IgD-negative memory B cell (primary cell): Measurements from ENCODE around the gene DMPK. TPM values are rescaled to one million over a fixed set of nuclear protein-coding genes. Genes with fewer than 3 reads are reported as not detected.
"Not testable (repeated sequence)": the region's sequence is repeated elsewhere in the genome, so short reads cannot be mapped to it uniquely, and the experiment has no call there.

Source experiments
- H3K27ac Mint-ChIP-seq, 3 donors: one replicate each; pipeline ENCODE4 v1.8.0; 2020 to 2022; ENCODE audit warnings: mild to moderate bottlenecking in 3 of 3, mixed read lengths in 3 of 3, moderate library complexity in 1 of 3
- H3K27me3 Mint-ChIP-seq: one replicate; pipeline ENCODE4 v1.8.0; 2021; ENCODE audit warnings: mixed read lengths
- H3K36me3 Mint-ChIP-seq: one replicate; pipeline ENCODE4 v1.8.0; 2020; ENCODE audit warnings: mild to moderate bottlenecking, mixed read lengths
- H3K4me1 Mint-ChIP-seq, 3 donors: one replicate each; pipeline ENCODE4 v1.8.0; 2020 to 2022; ENCODE audit warnings: mixed read lengths in 3 of 3, mild to moderate bottlenecking in 1 of 3
- H3K4me3 Mint-ChIP-seq, 4 donors: one replicate each; pipeline ENCODE4 v1.8.0; 2020 to 2022; ENCODE audit warnings: mild to moderate bottlenecking in 4 of 4, mixed read lengths in 4 of 4, moderate library complexity in 3 of 4
- H3K9me3 Mint-ChIP-seq, 3 donors: one replicate each; pipeline ENCODE4 v1.8.0; 2020 to 2021; ENCODE audit warnings: mixed read lengths in 3 of 3, mild to moderate bottlenecking in 1 of 3
- polyA plus RNA-seq: library from polyadenylated mRNA; unstranded; fragments of 300-500 nt; fragmentation: Illumina TruSeq; gene quantifications from one replicate; pipeline ENCODE4 v1.2.3, GENCODE V29; 2021

DMPK gene
- polyA plus RNA-seq, 1 donor from 2014 or later = 1.6 TPM

- peak within 1 kb of the TSS; percentile 46 to 97 (median 87) for H3K27ac Mint-ChIP-seq
- no peaks in the 10 kb centered on the region for H3K9me3 Mint-ChIP-seq
- H3K36me3 Mint-ChIP-seq = peaks cover 3% of the 10 kb centered on the region
- H3K27me3 Mint-ChIP-seq = no peaks in the 10 kb centered on the region
- peaks cover 15 to 28% (median 22%) of the 10 kb centered on the region in 3 donors for H3K4me1 Mint-ChIP-seq
- peak within 1 kb of the TSS; percentile 84 to 98 (median 94) for H3K4me3 Mint-ChIP-seq
Observed at GRCh38 chr19:45730368-45731288, 51.7 kb downstream of the DMPK start, which contains the start of gene FBXO46. TSS of gene FBXO46 (minus strand) at chr19:45730896. CDS start at chr19:45713495, 17,401 bp downstream.

DNA sequence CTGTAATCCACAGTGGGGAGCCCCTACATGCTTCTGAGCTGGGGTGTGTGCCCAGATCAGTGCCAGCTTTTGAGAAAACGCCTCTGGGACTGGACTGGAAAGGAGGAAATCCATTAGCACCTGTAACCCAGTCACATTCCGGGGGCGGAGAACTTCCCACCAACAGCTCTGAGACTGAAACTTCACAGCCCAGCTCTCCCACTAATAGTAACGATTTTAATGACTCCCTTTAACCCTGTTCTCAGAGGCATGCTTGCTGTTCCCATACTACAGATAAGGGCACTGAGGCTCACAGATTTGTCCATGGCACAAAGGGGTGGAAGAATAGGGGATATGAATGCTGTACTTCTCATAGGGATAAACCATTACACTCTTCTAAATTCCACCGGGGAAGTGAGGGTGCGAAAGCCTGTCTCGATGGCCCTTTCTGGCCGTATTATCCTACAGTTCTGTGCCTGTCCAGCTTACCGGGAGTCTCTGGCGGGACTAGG is 52.4 kb downstream of the DMPK start:
- Mint-ChIP-seq H3K4me3 (peak overlapping the region; percentile 84 to 98 (median 94)), H3K4me1 (peaks cover 15 to 28% (median 22%) of the 10 kb centered on the region in 3 donors)

DNA sequence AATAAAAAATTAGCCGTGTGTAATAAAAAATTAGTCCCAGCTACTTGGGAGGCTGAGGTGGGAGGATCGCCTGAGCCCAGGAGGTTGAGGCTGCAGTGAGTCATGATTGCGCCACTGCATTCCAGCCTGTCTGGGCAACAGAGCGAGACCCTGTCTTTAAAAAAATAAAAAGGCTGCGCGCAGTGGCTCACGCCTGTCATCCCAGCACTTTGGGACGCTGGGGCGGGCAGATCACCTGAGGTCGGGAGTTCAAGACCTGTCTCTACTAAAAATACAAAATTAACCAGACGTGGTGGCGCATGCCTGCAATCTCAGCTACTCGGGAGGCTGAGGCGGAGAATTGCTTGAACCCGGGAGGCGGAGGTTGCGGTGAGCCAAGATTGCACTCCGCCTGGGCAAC is 53.6 kb downstream of the DMPK start:
- not testable (repeated sequence) for H3K9me3 Mint-ChIP-seq, H3K36me3 Mint-ChIP-seq, H3K27me3 Mint-ChIP-seq
- peaks cover 21 to 32% (median 24%) of the 10 kb centered on the region in 3 donors for H3K4me1 Mint-ChIP-seq
- peak overlapping the region in 3 of 4 donors; percentile 16 to 84 (median 28) for H3K4me3 Mint-ChIP-seq
- H3K27ac Mint-ChIP-seq = peak overlapping the region in 1 of 3 donors; percentile 31

More for the DNA sequence above, 52.4 kb downstream of the DMPK start:
- Mint-ChIP-seq H3K9me3 (no peaks in the 10 kb centered on the region), H3K27me3 (no peaks in the 10 kb centered on the region), H3K27ac (peak overlapping the region; percentile 31 to 97 (median 46)), H3K36me3 (peaks cover 3% of the 10 kb centered on the region)

GRCh38 chr19:45720065-45720464 is 62.2 kb downstream of the DMPK start:
- H3K27me3 Mint-ChIP-seq, H3K4me3 Mint-ChIP-seq, H3K9me3 Mint-ChIP-seq: not testable (repeated sequence)
- Mint-ChIP-seq H3K36me3 (peaks cover 12% of the 10 kb centered on the region), H3K4me1 (peaks cover 24 to 35% (median 32%) of the 10 kb centered on the region in 3 donors), H3K27ac (peak overlapping the region in 1 of 3 donors; percentile 71)

Other genes starting within 250 kb of the DMPK start
- 19.9 TPM for gene OPA3, start 197.7 kb downstream of the DMPK start, polyA plus RNA-seq
- not detected for gene GPR4, start 180.3 kb downstream of the DMPK start, polyA plus RNA-seq
- gene EML2, start 143.1 kb downstream of the DMPK start, polyA plus RNA-seq = 18.5 TPM
- gene GIPR, start 114.3 kb downstream of the DMPK start, polyA plus RNA-seq = not detected
- 841 TPM for gene SNRPD2, start 90.5 kb downstream of the DMPK start, polyA plus RNA-seq
- 2.7 TPM for gene QPCTL, start 89.8 kb downstream of the DMPK start, polyA plus RNA-seq
- gene FBXO46, start 51.6 kb downstream of the DMPK start, polyA plus RNA-seq = 23.7 TPM
- gene MEIOSIN, start 49.1 kb downstream of the DMPK start, polyA plus RNA-seq = not detected
- 0.41 TPM for gene SIX5, start 13.2 kb downstream of the DMPK start, polyA plus RNA-seq
- 16.7 TPM for gene DMWD, start 10.4 kb upstream of the DMPK start, polyA plus RNA-seq
- gene RSPH6A, start 32.8 kb upstream of the DMPK start, polyA plus RNA-seq = not detected
- 26.8 TPM for gene SYMPK, start 80.7 kb upstream of the DMPK start, polyA plus RNA-seq
- not detected for gene FOXA3, start 81.8 kb upstream of the DMPK start, polyA plus RNA-seq
- gene IRF2BP1, start 103.7 kb upstream of the DMPK start, polyA plus RNA-seq = 10.0 TPM
- gene MYPOP, start 120.1 kb upstream of the DMPK start, polyA plus RNA-seq = 0.70 TPM
- not detected for gene NANOS2, start 132.3 kb upstream of the DMPK start, polyA plus RNA-seq
- gene NOVA2, start 191.4 kb upstream of the DMPK start, polyA plus RNA-seq = not detected
- gene CCDC61, start 213.0 kb upstream of the DMPK start, polyA plus RNA-seq = 8.7 TPM
- gene PGLYRP1, start 240.6 kb upstream of the DMPK start, polyA plus RNA-seq = not detected